Osteocyte (in vitro differentiated cells): ENCODE data around the gene FCRLA. TPM values are rescaled to one million over a fixed set of nuclear protein-coding genes. Genes with fewer than 3 reads are reported as not detected.

ENCODE experiments used
- DNase-seq: peaks from one replicate; pipeline ENCODE4 v3.0.0; 2021; ENCODE audit warnings: mixed read lengths; ENCODE audit not compliant: unreplicated experiment; ENCODE audit errors: extremely low spot score
- H3K27ac Mint-ChIP-seq: one replicate; pipeline ENCODE4 v1.8.0; 2021; ENCODE audit warnings: mild to moderate bottlenecking, mixed read lengths; ENCODE audit not compliant: unreplicated experiment
- H3K27me3 Mint-ChIP-seq: one replicate; pipeline ENCODE4 v1.8.0; 2021; ENCODE audit warnings: mixed read lengths; ENCODE audit not compliant: unreplicated experiment
- H3K36me3 Mint-ChIP-seq: one replicate; pipeline ENCODE4 v1.8.0; 2021; ENCODE audit warnings: mixed read lengths; ENCODE audit not compliant: unreplicated experiment
- H3K4me1 Mint-ChIP-seq: one replicate; pipeline ENCODE4 v1.8.0; 2021; ENCODE audit warnings: mixed read lengths; ENCODE audit not compliant: unreplicated experiment
- H3K4me3 Mint-ChIP-seq: one replicate; pipeline ENCODE4 v1.8.0; 2021; ENCODE audit warnings: mild to moderate bottlenecking, moderate library complexity, mixed read lengths; ENCODE audit not compliant: unreplicated experiment
- H3K9me3 Mint-ChIP-seq: one replicate; pipeline ENCODE4 v1.8.0; 2021; ENCODE audit warnings: mixed read lengths; ENCODE audit not compliant: unreplicated experiment
- total RNA-seq: library from RNA; stranded (reverse); gene quantifications from 2 replicates; pipeline ENCODE4 v1.2.1, GENCODE V29; 2021
- TF ChIP-seq, protein P1 (sequence below): fragments of 200-600 bp; sonication (generic); IDR thresholded peaks from 2 replicates; pipeline ENCODE4 v1.5.0; 2021; ENCODE audit warnings: antibody characterized with exemption, mild to moderate bottlenecking, moderate library complexity

FCRLA gene
- total RNA-seq, 1 donor from 2014 or later, result not detected

DNA sequence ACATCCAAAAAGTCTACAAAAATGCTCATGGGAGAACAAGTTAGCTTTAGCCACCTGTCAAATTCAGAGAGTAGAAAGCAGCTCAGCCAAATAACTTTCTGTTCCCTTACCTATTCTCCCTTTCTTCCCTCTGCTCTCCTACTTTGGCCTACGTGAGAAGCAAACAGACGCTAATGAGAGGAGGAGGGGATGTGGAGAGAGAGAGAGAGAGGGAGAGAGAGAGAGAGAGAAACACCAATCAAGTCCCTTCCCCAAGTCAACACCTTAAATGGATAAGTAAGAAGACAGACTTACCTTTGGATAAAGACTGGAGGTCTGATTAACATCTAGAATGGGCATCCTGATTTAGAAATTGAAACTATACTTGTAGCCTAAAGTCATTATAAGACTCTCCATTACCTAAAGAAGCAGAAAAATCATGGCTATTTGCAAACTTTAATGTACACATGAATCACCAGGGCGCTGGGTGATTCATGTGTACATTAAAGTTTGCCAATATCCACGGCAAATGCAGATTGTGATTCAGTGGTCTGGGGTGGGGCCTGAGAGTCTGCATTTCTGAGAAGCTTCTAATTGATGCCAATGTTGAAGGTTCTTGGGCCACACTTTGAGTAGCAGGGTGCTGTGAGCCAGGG, 29.4 kb downstream of the FCRLA start:
- TF ChIP-seq, protein P1, sequence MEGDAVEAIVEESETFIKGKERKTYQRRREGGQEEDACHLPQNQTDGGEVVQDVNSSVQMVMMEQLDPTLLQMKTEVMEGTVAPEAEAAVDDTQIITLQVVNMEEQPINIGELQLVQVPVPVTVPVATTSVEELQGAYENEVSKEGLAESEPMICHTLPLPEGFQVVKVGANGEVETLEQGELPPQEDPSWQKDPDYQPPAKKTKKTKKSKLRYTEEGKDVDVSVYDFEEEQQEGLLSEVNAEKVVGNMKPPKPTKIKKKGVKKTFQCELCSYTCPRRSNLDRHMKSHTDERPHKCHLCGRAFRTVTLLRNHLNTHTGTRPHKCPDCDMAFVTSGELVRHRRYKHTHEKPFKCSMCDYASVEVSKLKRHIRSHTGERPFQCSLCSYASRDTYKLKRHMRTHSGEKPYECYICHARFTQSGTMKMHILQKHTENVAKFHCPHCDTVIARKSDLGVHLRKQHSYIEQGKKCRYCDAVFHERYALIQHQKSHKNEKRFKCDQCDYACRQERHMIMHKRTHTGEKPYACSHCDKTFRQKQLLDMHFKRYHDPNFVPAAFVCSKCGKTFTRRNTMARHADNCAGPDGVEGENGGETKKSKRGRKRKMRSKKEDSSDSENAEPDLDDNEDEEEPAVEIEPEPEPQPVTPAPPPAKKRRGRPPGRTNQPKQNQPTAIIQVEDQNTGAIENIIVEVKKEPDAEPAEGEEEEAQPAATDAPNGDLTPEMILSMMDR, result no peak
- Mint-ChIP-seq H3K36me3 (no peaks in the 10 kb centered on the region), H3K4me3 (no peak overlapping the region), H3K27me3 (peaks cover 62% of the 10 kb centered on the region), H3K27ac (no peak overlapping the region), H3K4me1 (no peaks in the 10 kb centered on the region), H3K9me3 (no peaks in the 10 kb centered on the region)
- DNase-seq, result no peak

DNA sequence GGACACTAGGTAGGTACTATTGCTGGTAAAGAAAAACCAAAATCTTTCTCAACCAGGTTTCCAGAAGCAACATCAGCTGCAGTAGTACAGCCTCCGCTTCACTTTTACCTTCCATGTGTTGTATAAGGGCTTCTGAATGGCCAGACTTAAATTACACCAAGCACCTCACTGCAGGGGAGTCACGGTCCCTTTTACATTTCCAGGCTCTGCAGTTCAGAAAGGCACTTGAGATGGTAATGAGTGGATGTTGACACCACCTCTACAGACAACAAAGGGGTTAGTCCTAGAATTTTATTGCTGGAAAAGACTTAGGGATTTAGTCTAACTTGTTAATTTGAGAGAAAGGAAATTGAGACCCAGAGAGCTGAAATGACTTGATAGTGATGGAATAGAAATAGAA, 30.6 kb downstream of the FCRLA start:
- Mint-ChIP-seq H3K4me1 (no peaks in the 10 kb centered on the region), H3K4me3 (no peak overlapping the region), H3K27me3 (peaks cover 54% of the 10 kb centered on the region), H3K36me3 (no peaks in the 10 kb centered on the region), H3K27ac (no peak overlapping the region), H3K9me3 (no peaks in the 10 kb centered on the region)
- no peak for DNase-seq
- TF ChIP-seq, protein P1, result no peak

DNA sequence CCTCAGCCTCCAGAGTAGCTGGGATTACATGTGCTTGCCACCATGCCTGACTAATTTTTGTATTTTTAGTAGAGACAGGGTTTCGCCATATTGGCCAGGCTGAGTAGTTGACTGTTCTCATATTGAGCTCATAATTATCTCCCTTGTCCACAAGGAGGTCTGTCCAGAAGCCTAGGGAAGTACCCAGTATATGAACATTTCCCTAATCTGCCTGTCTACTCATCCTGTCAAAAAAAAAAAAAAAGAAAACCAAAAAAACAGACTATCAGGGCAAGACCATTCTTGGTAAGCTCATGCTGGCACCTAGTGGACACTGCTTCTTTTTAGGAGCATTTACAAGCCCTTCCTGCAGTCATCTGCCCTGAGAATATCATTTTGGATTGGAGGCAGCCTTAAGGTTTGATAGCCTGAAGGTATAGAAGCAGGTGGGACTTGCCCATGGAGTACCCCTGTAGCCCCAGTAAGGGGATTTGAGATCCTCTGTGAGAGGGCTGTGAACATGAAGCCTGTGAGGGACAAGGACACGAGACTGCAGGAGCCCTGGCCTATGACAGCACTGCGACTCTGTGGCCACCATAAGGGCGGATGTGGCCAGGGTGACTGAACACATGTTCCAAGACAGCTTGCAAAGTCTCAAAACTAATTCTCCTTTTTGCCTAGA, 31.7 kb downstream of the FCRLA start:
- Mint-ChIP-seq H3K4me1 (no peaks in the 10 kb centered on the region), H3K27ac (no peak overlapping the region), H3K27me3 (peaks cover 45% of the 10 kb centered on the region), H3K9me3 (no peaks in the 10 kb centered on the region), H3K36me3 (no peaks in the 10 kb centered on the region), H3K4me3 (no peak overlapping the region)
- TF ChIP-seq, protein P1, result peak; percentile 36
- no peak for DNase-seq

DNA sequence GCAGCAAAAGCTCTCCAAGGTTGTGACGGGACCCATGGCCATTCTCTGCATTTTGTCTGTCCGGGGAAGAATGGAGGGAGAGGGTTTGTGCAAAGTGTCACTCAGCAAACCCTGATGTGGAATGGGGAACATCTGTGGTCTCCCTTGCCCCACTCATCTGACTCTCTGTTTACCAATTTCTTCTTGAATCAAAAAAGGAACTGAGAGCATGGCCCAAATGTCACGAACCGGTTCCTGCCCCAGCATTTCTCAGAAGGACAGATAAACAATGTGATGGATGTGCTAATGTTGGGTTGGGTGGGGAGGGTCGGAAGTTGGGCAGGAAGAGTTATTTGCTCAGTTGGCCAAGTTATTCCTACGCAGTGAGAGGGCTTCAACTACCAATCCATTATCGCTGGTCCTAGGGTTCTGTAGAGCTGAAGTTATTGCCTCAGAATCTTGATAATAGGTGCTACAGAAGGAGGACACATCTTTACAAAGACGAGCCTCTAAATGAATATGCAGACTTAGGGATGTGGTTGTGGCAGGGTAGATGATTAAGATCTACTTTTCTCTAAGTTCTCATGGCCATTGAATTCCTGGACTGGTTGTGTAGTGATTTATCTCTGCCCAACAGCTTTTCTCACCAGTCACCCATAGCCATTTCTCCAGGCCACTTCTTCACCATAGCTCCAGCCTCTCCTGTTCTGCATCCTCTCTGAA, 33.0 kb downstream of the FCRLA start:
- H3K36me3 Mint-ChIP-seq, result no peaks in the 10 kb centered on the region
- no peak for DNase-seq

More for the DNA sequence above, 33.0 kb downstream of the FCRLA start:
- H3K9me3 Mint-ChIP-seq, result no peaks in the 10 kb centered on the region
- H3K4me1 Mint-ChIP-seq, result no peaks in the 10 kb centered on the region
- TF ChIP-seq, protein P1, result no peak
- H3K4me3 Mint-ChIP-seq, result no peak overlapping the region
- no peak overlapping the region for H3K27ac Mint-ChIP-seq
- peaks cover 47% of the 10 kb centered on the region for H3K27me3 Mint-ChIP-seq
